ENCODE data around the gene MSL1. TPM values are rescaled to one million over a fixed set of nuclear protein-coding genes. Genes with fewer than 3 reads are reported as not detected.
A peak's percentile ranks its signal among the peaks of the same experiment; 100 is the strongest.

The MSL1 gene
- total and polyA plus RNA-seq, 3 experiments from 2014 or later: 13.5 to 91.5 (median 88.6) TPM

DNA sequence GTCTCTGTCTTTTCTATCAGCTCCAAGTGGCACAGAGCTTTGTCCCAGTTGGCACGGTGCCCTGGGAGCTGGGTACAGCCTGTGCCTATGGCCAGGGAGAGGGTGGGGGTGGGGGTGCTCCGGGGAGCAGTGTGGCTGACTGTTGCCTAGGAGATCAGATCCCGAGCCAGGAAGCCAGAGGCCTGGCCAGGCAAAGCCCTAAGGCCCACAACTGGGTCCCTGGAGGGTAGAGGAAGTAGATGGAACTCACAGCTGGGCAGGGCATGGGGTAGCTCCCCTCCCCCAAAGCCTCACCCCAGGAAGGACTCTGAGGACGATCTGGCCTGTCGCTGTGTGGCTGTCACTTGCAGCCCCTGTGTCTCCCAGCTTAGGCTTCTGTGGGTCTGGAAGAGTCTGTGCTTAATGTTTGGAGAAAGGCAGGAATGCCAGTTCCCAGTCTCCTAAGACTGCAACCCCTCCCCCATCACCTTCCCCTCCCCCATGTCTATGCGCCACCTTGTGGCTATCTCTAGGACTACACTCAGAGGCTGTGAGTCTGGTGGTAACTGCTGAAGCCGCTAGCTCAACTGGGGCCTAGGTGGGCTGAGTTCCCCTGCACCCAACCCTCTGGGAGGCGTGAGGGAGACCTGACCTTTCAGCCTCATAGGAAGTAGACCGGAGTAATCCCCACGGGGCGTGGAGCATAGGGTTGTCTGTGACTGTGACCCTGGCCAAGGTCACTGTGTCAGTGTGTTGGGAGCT is 46.4 kb upstream of the MSL1 start:
- peaks cover 30 to 53% (median 38%) of the 10 kb centered on the region in 3 donors for H3K4me1 Mint-ChIP-seq
- H3K4me1 ChIP-seq (ENCODE audit: insufficient read depth, low read length): peaks cover 38% of the 10 kb centered on the region
- H3K27ac Mint-ChIP-seq: peak overlapping the region in 5 of 8 donors; percentile 62 to 87 (median 79)
- peak overlapping the region; percentile 6 for H3K27ac ChIP-seq (ENCODE audit: low read depth, low read length)
- H3K27me3 ChIP-seq (ENCODE audit: insufficient read depth, low read length, poor library complexity, severe bottlenecking): no peaks in the 10 kb centered on the region
- POLR2A ChIA-PET: interaction anchor here (0.6 to 2.1 kb wide), 7 partner anchors 10 to 93 kb away, joined by 3 to 10 read pairs (median 4); partner anchors contain the start of gene THRA
- peak overlapping the region in 1 of 7 donors; percentile 73 for H3K4me3 Mint-ChIP-seq
- CTCF ChIA-PET: interaction anchor here (0.6 to 6.7 kb wide), 33 partner anchors 9 to 166 kb away, joined by 3 to 96 read pairs (median 7); partner anchors contain the start of genes MED24, NR1D1, THRA and WIPF2
- H3K9me3 ChIP-seq (ENCODE audit: low read length): no peaks in the 10 kb centered on the region
- H3K36me3 Mint-ChIP-seq: peaks cover 0 to 43% (median 4%) of the 10 kb centered on the region in 3 donors
- peaks cover 0 to 3% of the 10 kb centered on the region in 2 donors for H3K27me3 Mint-ChIP-seq
- H3K4me3 ChIP-seq (ENCODE audit: low read length): no peak overlapping the region
- H3K36me3 ChIP-seq (ENCODE audit: insufficient read depth, low read length): peaks cover 19% of the 10 kb centered on the region
- no peaks in the 10 kb centered on the region for H3K9me3 Mint-ChIP-seq
- peak; percentile 54 to 79 (median 56) for DNase-seq

DNA sequence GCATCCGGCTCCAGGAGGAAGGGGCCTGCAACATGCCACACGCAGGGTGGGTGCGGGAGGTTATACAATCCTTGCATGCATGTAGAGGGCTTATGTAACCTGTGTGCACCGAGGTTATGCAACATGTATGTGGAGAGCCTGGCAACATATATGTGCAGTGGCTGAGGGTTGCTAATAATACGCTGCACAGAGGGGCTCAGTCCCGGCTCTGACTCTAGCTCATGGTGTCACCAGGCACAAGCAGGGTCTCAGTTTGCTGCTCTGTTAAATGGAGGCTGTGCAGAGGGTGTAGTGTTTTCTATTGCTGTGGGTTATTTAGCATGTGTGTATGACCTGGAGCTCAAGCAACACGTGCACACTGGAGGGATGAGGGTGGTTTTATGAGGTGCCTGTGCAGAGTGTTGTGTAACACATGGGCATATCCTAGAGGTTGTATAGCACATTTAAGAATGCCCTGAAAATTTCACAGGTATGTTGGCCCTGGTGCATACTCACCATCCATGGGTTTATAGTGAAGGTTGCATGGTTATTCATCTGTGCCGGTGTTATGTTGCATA is 45.8 kb upstream of the MSL1 start:
- Mint-ChIP-seq H3K27ac (peak overlapping the region in 5 of 8 donors; percentile 48 to 87 (median 79)), H3K27me3 (peaks cover 0 to 3% of the 10 kb centered on the region in 2 donors), H3K4me1 (peaks cover 24 to 47% (median 33%) of the 10 kb centered on the region in 3 donors), H3K36me3 (peaks cover 0 to 46% (median 4%) of the 10 kb centered on the region in 3 donors), H3K9me3 (no peaks in the 10 kb centered on the region), H3K4me3 (peak overlapping the region in 1 of 7 donors; percentile 73)
- POLR2A ChIA-PET: interaction anchor here (0.6 to 2.1 kb wide), 4 partner anchors 10 to 36 kb away, joined by 4 to 10 read pairs (median 4); no protein-coding TSS in a partner anchor
- Histone ChIP-seq H3K36me3 (ENCODE audit: insufficient read depth, low read length) (peaks cover 19% of the 10 kb centered on the region), H3K27me3 (ENCODE audit: insufficient read depth, low read length, poor library complexity, severe bottlenecking) (no peaks in the 10 kb centered on the region), H3K9me3 (ENCODE audit: low read length) (no peaks in the 10 kb centered on the region), H3K27ac (ENCODE audit: low read depth, low read length) (peak overlapping the region; percentile 6), H3K4me3 (ENCODE audit: low read length) (no peak overlapping the region), H3K4me1 (ENCODE audit: insufficient read depth, low read length) (peaks cover 32% of the 10 kb centered on the region)
- no peak for DNase-seq
- CTCF ChIA-PET: interaction anchor here (0.6 to 6.7 kb wide), 32 partner anchors 8 to 166 kb away, joined by 3 to 96 read pairs (median 7); partner anchors contain the start of genes MED24, NR1D1, THRA and WIPF2

GRCh38 chr17:40076591-40076990 is 45.2 kb upstream of the MSL1 start:
- H3K27me3 Mint-ChIP-seq: peaks cover 0 to 3% of the 10 kb centered on the region in 2 donors
- no peak for DNase-seq
- Histone ChIP-seq H3K4me1 (ENCODE audit: insufficient read depth, low read length) (peaks cover 26% of the 10 kb centered on the region), H3K27ac (ENCODE audit: low read depth, low read length) (no peak overlapping the region), H3K9me3 (ENCODE audit: low read length) (no peaks in the 10 kb centered on the region), H3K27me3 (ENCODE audit: insufficient read depth, low read length, poor library complexity, severe bottlenecking) (no peaks in the 10 kb centered on the region), H3K36me3 (ENCODE audit: insufficient read depth, low read length) (peaks cover 19% of the 10 kb centered on the region), H3K4me3 (ENCODE audit: low read length) (no peak overlapping the region)
- peak overlapping the region in 1 of 8 donors; percentile 48 for H3K27ac Mint-ChIP-seq
- H3K36me3 Mint-ChIP-seq: peaks cover 0 to 48% (median 4%) of the 10 kb centered on the region in 3 donors
- H3K4me3 Mint-ChIP-seq: no peak overlapping the region
- H3K9me3 Mint-ChIP-seq: no peaks in the 10 kb centered on the region
- ChIA-PET POLR2A (interaction anchor here (1.9 kb wide), 1 partner anchor 11 kb away, joined by 5 read pairs; no protein-coding TSS in a partner anchor), CTCF (interaction anchor here (0.6 to 6.7 kb wide), 17 partner anchors 10 to 126 kb away, joined by 3 to 96 read pairs (median 16); partner anchors contain the start of genes MED24, NR1D1 and THRA)
- peaks cover 24 to 41% (median 30%) of the 10 kb centered on the region in 3 donors for H3K4me1 Mint-ChIP-seq

GRCh38 chr17:40079545-40079944 is 42.2 kb upstream of the MSL1 start:
- Histone ChIP-seq H3K4me1 (ENCODE audit: insufficient read depth, low read length) (peaks cover 16% of the 10 kb centered on the region), H3K36me3 (ENCODE audit: insufficient read depth, low read length) (peaks cover 30% of the 10 kb centered on the region), H3K27ac (ENCODE audit: low read depth, low read length) (no peak overlapping the region), H3K27me3 (ENCODE audit: insufficient read depth, low read length, poor library complexity, severe bottlenecking) (no peaks in the 10 kb centered on the region), H3K9me3 (ENCODE audit: low read length) (no peaks in the 10 kb centered on the region), H3K4me3 (ENCODE audit: low read length) (no peak overlapping the region)
- ChIA-PET CTCF (interaction anchor here (1.5 kb wide), 1 partner anchor 8 kb away, joined by 3 read pairs; no protein-coding TSS in a partner anchor), POLR2A (no interaction called here)
- Mint-ChIP-seq H3K4me3 (no peak overlapping the region), H3K36me3 (peaks cover 0 to 55% (median 6%) of the 10 kb centered on the region in 3 donors), H3K4me1 (peaks cover 16 to 23% (median 19%) of the 10 kb centered on the region in 3 donors), H3K9me3 (no peaks in the 10 kb centered on the region), H3K27ac (peak overlapping the region in 1 of 8 donors; percentile 32), H3K27me3 (peaks cover 0 to 3% of the 10 kb centered on the region in 2 donors)
- no peak for DNase-seq

- H3K27me3 ChIP-seq (ENCODE audit: insufficient read depth, low read length, poor library complexity, severe bottlenecking): no peaks in the 10 kb centered on the region
- H3K36me3 ChIP-seq (ENCODE audit: insufficient read depth, low read length): peaks cover 49% of the 10 kb centered on the region
- Mint-ChIP-seq H3K36me3 (peaks cover 6 to 65% (median 8%) of the 10 kb centered on the region in 3 donors), H3K27ac (peak overlapping the region in 1 of 8 donors; percentile 23), H3K4me1 (peaks cover 5 to 13% (median 12%) of the 10 kb centered on the region in 3 donors), H3K4me3 (no peak overlapping the region), H3K27me3 (no peaks in the 10 kb centered on the region), H3K9me3 (no peaks in the 10 kb centered on the region)
- H3K4me1 ChIP-seq (ENCODE audit: insufficient read depth, low read length): peaks cover 6% of the 10 kb centered on the region
- no peak overlapping the region for H3K4me3 ChIP-seq (ENCODE audit: low read length)
- ChIA-PET POLR2A (interaction anchor here (1.3 kb wide), 1 partner anchor 19 kb away, joined by 3 read pairs; no protein-coding TSS in a partner anchor), CTCF (interaction anchor here (1.0 to 3.1 kb wide), 6 partner anchors 9 to 107 kb away, joined by 3 to 23 read pairs (median 6); no protein-coding TSS in a partner anchor)
- no peak for DNase-seq
- no peak overlapping the region for H3K27ac ChIP-seq (ENCODE audit: low read depth, low read length)
- H3K9me3 ChIP-seq (ENCODE audit: low read length): no peaks in the 10 kb centered on the region
These were observed 37.3 kb upstream of the MSL1 start for GRCh38 chr17:40084477-40084876.

- H3K36me3 Mint-ChIP-seq: peaks cover 6 to 70% (median 11%) of the 10 kb centered on the region in 3 donors
- H3K4me1 Mint-ChIP-seq: peaks cover 5 to 13% (median 12%) of the 10 kb centered on the region in 3 donors
- ChIA-PET CTCF (interaction anchor here (0.7 to 3.1 kb wide), 23 partner anchors 9 to 99 kb away, joined by 3 to 23 read pairs (median 6); partner anchors contain the start of gene NR1D1), POLR2A (interaction anchor here (0.8 to 1.1 kb wide), 4 partner anchors 14 to 37 kb away, joined by 3 to 11 read pairs (median 4); partner anchors contain the start of gene NR1D1)
- H3K27me3 Mint-ChIP-seq: no peaks in the 10 kb centered on the region
- Histone ChIP-seq H3K4me1 (ENCODE audit: insufficient read depth, low read length) (peaks cover 6% of the 10 kb centered on the region), H3K4me3 (ENCODE audit: low read length) (no peak overlapping the region), H3K36me3 (ENCODE audit: insufficient read depth, low read length) (peaks cover 43% of the 10 kb centered on the region), H3K9me3 (ENCODE audit: low read length) (no peaks in the 10 kb centered on the region), H3K27ac (ENCODE audit: low read depth, low read length) (no peak overlapping the region), H3K27me3 (ENCODE audit: insufficient read depth, low read length, poor library complexity, severe bottlenecking) (no peaks in the 10 kb centered on the region)
- peak in 4 of 5 donors; percentile 45 to 73 (median 54) for DNase-seq
- peak overlapping the region in 6 of 8 donors; percentile 11 to 78 (median 46) for H3K27ac Mint-ChIP-seq
- no peaks in the 10 kb centered on the region for H3K9me3 Mint-ChIP-seq
- H3K4me3 Mint-ChIP-seq: no peak overlapping the region
These were observed 35.4 kb upstream of the MSL1 start for GRCh38 chr17:40086150-40087044.
